Sigmoid colon (tissue), 4 donors: ENCODE measurements around the gene FGF10.

Source experiments
- POLR2A ChIP-seq, 2 donors: fragments of 450-650 bp; IDR thresholded peaks; one replicate each; pipeline ENCODE4 v1.6.1; 2016; ENCODE audit warnings: antibody characterized with exemption in 2 of 2, mild to moderate bottlenecking in 2 of 2, moderate library complexity in 2 of 2
- POLR2AphosphoS5 ChIP-seq, 4 donors: sonication (generic); formaldehyde crosslinking; IDR thresholded peaks; one replicate each; pipeline ENCODE4 v1.6.1; 2017; ENCODE audit warnings: antibody characterized with exemption in 4 of 4
- TF ChIP-seq, protein P1 (sequence below), 4 experiments: fragments of 450-650 bp in 3 of 4; fragments of 200-600 bp in 1 of 4; IDR thresholded peaks; one replicate each; pipeline ENCODE4 v1.5.1; 2016 to 2019; ENCODE audit warnings: antibody characterized with exemption in 4 of 4, mild to moderate bottlenecking in 3 of 4, moderate library complexity in 2 of 4

- TF ChIP-seq POLR2AphosphoS5 (IDR thresholded peaks at IDR 0.05) (no peak), POLR2A (IDR thresholded peaks at IDR 0.05) (no peak)
- TF ChIP-seq, protein P1, sequence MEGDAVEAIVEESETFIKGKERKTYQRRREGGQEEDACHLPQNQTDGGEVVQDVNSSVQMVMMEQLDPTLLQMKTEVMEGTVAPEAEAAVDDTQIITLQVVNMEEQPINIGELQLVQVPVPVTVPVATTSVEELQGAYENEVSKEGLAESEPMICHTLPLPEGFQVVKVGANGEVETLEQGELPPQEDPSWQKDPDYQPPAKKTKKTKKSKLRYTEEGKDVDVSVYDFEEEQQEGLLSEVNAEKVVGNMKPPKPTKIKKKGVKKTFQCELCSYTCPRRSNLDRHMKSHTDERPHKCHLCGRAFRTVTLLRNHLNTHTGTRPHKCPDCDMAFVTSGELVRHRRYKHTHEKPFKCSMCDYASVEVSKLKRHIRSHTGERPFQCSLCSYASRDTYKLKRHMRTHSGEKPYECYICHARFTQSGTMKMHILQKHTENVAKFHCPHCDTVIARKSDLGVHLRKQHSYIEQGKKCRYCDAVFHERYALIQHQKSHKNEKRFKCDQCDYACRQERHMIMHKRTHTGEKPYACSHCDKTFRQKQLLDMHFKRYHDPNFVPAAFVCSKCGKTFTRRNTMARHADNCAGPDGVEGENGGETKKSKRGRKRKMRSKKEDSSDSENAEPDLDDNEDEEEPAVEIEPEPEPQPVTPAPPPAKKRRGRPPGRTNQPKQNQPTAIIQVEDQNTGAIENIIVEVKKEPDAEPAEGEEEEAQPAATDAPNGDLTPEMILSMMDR (IDR thresholded peaks at IDR 0.05): no peak
These were observed 12.2 kb downstream of the FGF10 start for GRCh38 chr5:44377057-44377456.
